ENCODE data around the gene NARS2.
A peak's percentile ranks its signal among the peaks of the same experiment; 100 is the strongest.
"Not testable (repeated sequence)": the region's sequence is repeated elsewhere in the genome, so short reads cannot be mapped to it uniquely, and the experiment has no call there.

The NARS2 gene

GRCh38 chr11:78575478-78575877 lies 814 bp upstream of the NARS2 start:
- Histone ChIP-seq H3K4me1 (ENCODE audit: control insufficient read depth, insufficient read depth, low read length) (peaks cover 9% of the 10 kb centered on the region), H3K4me3 (ENCODE audit: low read length) (peak overlapping the region; percentile 89), H3K9me3 (ENCODE audit: control insufficient read depth, low read length) (no peaks in the 10 kb centered on the region), H3K36me3 (ENCODE audit: control insufficient read depth, insufficient read depth, low read length, severe bottlenecking) (peaks cover 5% of the 10 kb centered on the region), H3K9ac (ENCODE audit: low read length) (peak overlapping the region; percentile 97), H3K27me3 (replicated peaks; ENCODE audit: control insufficient read depth, insufficient read depth, low read length) (no peaks in the 10 kb centered on the region)
- no peak for DNase-seq (ENCODE audit: low read depth)

- peak; percentile 18 for DNase-seq (ENCODE audit: low read depth)
- Histone ChIP-seq H3K9ac (ENCODE audit: low read length) (peak overlapping the region; percentile 97), H3K4me3 (ENCODE audit: low read length) (peak overlapping the region; percentile 89)
These were observed 983 bp downstream of the NARS2 start for GRCh38 chr11:78573681-78574080.

GRCh38 chr11:78573271-78573670 lies 1.4 kb downstream of the NARS2 start:
- peaks cover 9% of the 10 kb centered on the region for H3K4me1 ChIP-seq (ENCODE audit: control insufficient read depth, insufficient read depth, low read length)
- no peaks in the 10 kb centered on the region for H3K27me3 ChIP-seq (replicated peaks; ENCODE audit: control insufficient read depth, insufficient read depth, low read length)
- peak overlapping the region; percentile 89 for H3K4me3 ChIP-seq (ENCODE audit: low read length)
- H3K9me3 ChIP-seq (ENCODE audit: control insufficient read depth, low read length): no peaks in the 10 kb centered on the region
- DNase-seq (ENCODE audit: low read depth): no peak
- H3K36me3 ChIP-seq (ENCODE audit: control insufficient read depth, insufficient read depth, low read length, severe bottlenecking): peaks cover 11% of the 10 kb centered on the region
- peak overlapping the region; percentile 97 for H3K9ac ChIP-seq (ENCODE audit: low read length)

More at GRCh38 chr11:78573681-78574080, 983 bp downstream of the NARS2 start:
- no peaks in the 10 kb centered on the region for H3K27me3 ChIP-seq (replicated peaks; ENCODE audit: control insufficient read depth, insufficient read depth, low read length)
- peaks cover 9% of the 10 kb centered on the region for H3K4me1 ChIP-seq (ENCODE audit: control insufficient read depth, insufficient read depth, low read length)
- peaks cover 7% of the 10 kb centered on the region for H3K36me3 ChIP-seq (ENCODE audit: control insufficient read depth, insufficient read depth, low read length, severe bottlenecking)
- no peaks in the 10 kb centered on the region for H3K9me3 ChIP-seq (ENCODE audit: control insufficient read depth, low read length)

- no peaks in the 10 kb centered on the region for H3K27me3 ChIP-seq (replicated peaks; ENCODE audit: control insufficient read depth, insufficient read depth, low read length)
- H3K9me3 ChIP-seq (ENCODE audit: control insufficient read depth, low read length): no peaks in the 10 kb centered on the region
- no peak overlapping the region for H3K9ac ChIP-seq (ENCODE audit: low read length)
- H3K36me3 ChIP-seq (ENCODE audit: control insufficient read depth, insufficient read depth, low read length, severe bottlenecking): peaks cover 16% of the 10 kb centered on the region
- DNase-seq (ENCODE audit: low read depth): no peak
- H3K4me1 ChIP-seq (ENCODE audit: control insufficient read depth, insufficient read depth, low read length): peaks cover 9% of the 10 kb centered on the region
- H3K4me3 ChIP-seq (ENCODE audit: low read length): no peak overlapping the region
These were observed 2.3 kb downstream of the NARS2 start for GRCh38 chr11:78572394-78572793.

GRCh38 chr11:78570031-78570430 lies 4.6 kb downstream of the NARS2 start:
- Histone ChIP-seq H3K36me3 (ENCODE audit: control insufficient read depth, insufficient read depth, low read length, severe bottlenecking) (peaks cover 28% of the 10 kb centered on the region), H3K9ac (ENCODE audit: low read length) (no peak overlapping the region), H3K27me3 (replicated peaks; ENCODE audit: control insufficient read depth, insufficient read depth, low read length) (no peaks in the 10 kb centered on the region), H3K4me1 (ENCODE audit: control insufficient read depth, insufficient read depth, low read length) (peaks cover 12% of the 10 kb centered on the region), H3K4me3 (ENCODE audit: low read length) (no peak overlapping the region), H3K9me3 (ENCODE audit: control insufficient read depth, low read length) (no peaks in the 10 kb centered on the region)
- no peak for DNase-seq (ENCODE audit: low read depth)

- Histone ChIP-seq H3K27me3 (replicated peaks; ENCODE audit: control insufficient read depth, insufficient read depth, low read length) (no peaks in the 10 kb centered on the region), H3K4me3 (ENCODE audit: low read length) (no peak overlapping the region), H3K4me1 (ENCODE audit: control insufficient read depth, insufficient read depth, low read length) (peaks cover 17% of the 10 kb centered on the region), H3K9ac (ENCODE audit: low read length) (no peak overlapping the region), H3K9me3 (ENCODE audit: control insufficient read depth, low read length) (no peaks in the 10 kb centered on the region), H3K36me3 (ENCODE audit: control insufficient read depth, insufficient read depth, low read length, severe bottlenecking) (peaks cover 32% of the 10 kb centered on the region)
- peak; percentile 80 for DNase-seq (ENCODE audit: low read depth)
These were observed 7.5 kb downstream of the NARS2 start for GRCh38 chr11:78567209-78567608.

- no peaks in the 10 kb centered on the region for H3K27me3 ChIP-seq (replicated peaks; ENCODE audit: control insufficient read depth, insufficient read depth, low read length)
- peak overlapping the region; percentile 57 for H3K9ac ChIP-seq (ENCODE audit: low read length)
- peaks cover 25% of the 10 kb centered on the region for H3K36me3 ChIP-seq (ENCODE audit: control insufficient read depth, insufficient read depth, low read length, severe bottlenecking)
- H3K4me3 ChIP-seq (ENCODE audit: low read length): no peak overlapping the region
- peaks cover 39% of the 10 kb centered on the region for H3K4me1 ChIP-seq (ENCODE audit: control insufficient read depth, insufficient read depth, low read length)
- DNase-seq (ENCODE audit: low read depth): peak; percentile 91
- H3K9me3 ChIP-seq (ENCODE audit: control insufficient read depth, low read length): no peaks in the 10 kb centered on the region
These were observed 9.9 kb downstream of the NARS2 start for GRCh38 chr11:78564490-78565467.

GRCh38 chr11:78564037-78564436 lies 10.6 kb downstream of the NARS2 start:
- not testable (repeated sequence) for H3K4me3 ChIP-seq (ENCODE audit: low read length); DNase-seq (ENCODE audit: low read depth); H3K27me3 ChIP-seq (replicated peaks; ENCODE audit: control insufficient read depth, insufficient read depth, low read length); H3K9ac ChIP-seq (ENCODE audit: low read length); H3K9me3 ChIP-seq (ENCODE audit: control insufficient read depth, low read length)
- Histone ChIP-seq H3K36me3 (ENCODE audit: control insufficient read depth, insufficient read depth, low read length, severe bottlenecking) (peaks cover 25% of the 10 kb centered on the region), H3K4me1 (ENCODE audit: control insufficient read depth, insufficient read depth, low read length) (peaks cover 39% of the 10 kb centered on the region)

GRCh38 chr11:78563090-78563489 lies 11.6 kb downstream of the NARS2 start:
- peak overlapping the region; percentile 67 for H3K9ac ChIP-seq (ENCODE audit: low read length)
- not testable (repeated sequence) for H3K9me3 ChIP-seq (ENCODE audit: control insufficient read depth, low read length); DNase-seq (ENCODE audit: low read depth); H3K27me3 ChIP-seq (replicated peaks; ENCODE audit: control insufficient read depth, insufficient read depth, low read length)
- H3K36me3 ChIP-seq (ENCODE audit: control insufficient read depth, insufficient read depth, low read length, severe bottlenecking): peaks cover 19% of the 10 kb centered on the region
- peaks cover 39% of the 10 kb centered on the region for H3K4me1 ChIP-seq (ENCODE audit: control insufficient read depth, insufficient read depth, low read length)
- peak overlapping the region; percentile 29 for H3K4me3 ChIP-seq (ENCODE audit: low read length)

GRCh38 chr11:78562398-78562797 lies 12.3 kb downstream of the NARS2 start:
- Histone ChIP-seq H3K36me3 (ENCODE audit: control insufficient read depth, insufficient read depth, low read length, severe bottlenecking) (peaks cover 16% of the 10 kb centered on the region), H3K9ac (ENCODE audit: low read length) (peak overlapping the region; percentile 67), H3K4me3 (ENCODE audit: low read length) (peak overlapping the region; percentile 57), H3K9me3 (ENCODE audit: control insufficient read depth, low read length) (no peaks in the 10 kb centered on the region), H3K27me3 (replicated peaks; ENCODE audit: control insufficient read depth, insufficient read depth, low read length) (no peaks in the 10 kb centered on the region), H3K4me1 (ENCODE audit: control insufficient read depth, insufficient read depth, low read length) (peaks cover 39% of the 10 kb centered on the region)
- peak; percentile 76 for DNase-seq (ENCODE audit: low read depth)

GRCh38 chr11:78560826-78561484 lies 13.7 kb downstream of the NARS2 start:
- DNase-seq (ENCODE audit: low read depth): no peak
- no peaks in the 10 kb centered on the region for H3K9me3 ChIP-seq (ENCODE audit: control insufficient read depth, low read length)
- peak overlapping the region; percentile 67 for H3K9ac ChIP-seq (ENCODE audit: low read length)
- H3K27me3 ChIP-seq (replicated peaks; ENCODE audit: control insufficient read depth, insufficient read depth, low read length): no peaks in the 10 kb centered on the region
- peaks cover 24% of the 10 kb centered on the region for H3K36me3 ChIP-seq (ENCODE audit: control insufficient read depth, insufficient read depth, low read length, severe bottlenecking)
- peak overlapping the region; percentile 7 for H3K4me3 ChIP-seq (ENCODE audit: low read length)
- H3K4me1 ChIP-seq (ENCODE audit: control insufficient read depth, insufficient read depth, low read length): peaks cover 36% of the 10 kb centered on the region
